SU-DHL-6 (cell line): ENCODE measurements around the gene CELA2B.

ENCODE experiments used
- EZH2phosphoT487 ChIP-seq: fragments of 200-600 bp; sonication (generic), shearing (Covaris generic); conservative IDR thresholded peaks from 2 replicates; pipeline ENCODE4 v1.6.1; 2018; ENCODE audit warnings: mild to moderate bottlenecking, antibody characterized with exemption, low read length, moderate library complexity, mixed read lengths
- TF ChIP-seq, protein P1 (sequence below): fragments of 200-600 bp; sonication (generic); IDR thresholded peaks from one replicate; pipeline ENCODE4 v1.5.1; 2017; ENCODE audit warnings: antibody characterized with exemption, mild to moderate bottlenecking, low read length, moderate library complexity; ENCODE audit not compliant: insufficient read depth, poor library complexity, severe bottlenecking

DNA sequence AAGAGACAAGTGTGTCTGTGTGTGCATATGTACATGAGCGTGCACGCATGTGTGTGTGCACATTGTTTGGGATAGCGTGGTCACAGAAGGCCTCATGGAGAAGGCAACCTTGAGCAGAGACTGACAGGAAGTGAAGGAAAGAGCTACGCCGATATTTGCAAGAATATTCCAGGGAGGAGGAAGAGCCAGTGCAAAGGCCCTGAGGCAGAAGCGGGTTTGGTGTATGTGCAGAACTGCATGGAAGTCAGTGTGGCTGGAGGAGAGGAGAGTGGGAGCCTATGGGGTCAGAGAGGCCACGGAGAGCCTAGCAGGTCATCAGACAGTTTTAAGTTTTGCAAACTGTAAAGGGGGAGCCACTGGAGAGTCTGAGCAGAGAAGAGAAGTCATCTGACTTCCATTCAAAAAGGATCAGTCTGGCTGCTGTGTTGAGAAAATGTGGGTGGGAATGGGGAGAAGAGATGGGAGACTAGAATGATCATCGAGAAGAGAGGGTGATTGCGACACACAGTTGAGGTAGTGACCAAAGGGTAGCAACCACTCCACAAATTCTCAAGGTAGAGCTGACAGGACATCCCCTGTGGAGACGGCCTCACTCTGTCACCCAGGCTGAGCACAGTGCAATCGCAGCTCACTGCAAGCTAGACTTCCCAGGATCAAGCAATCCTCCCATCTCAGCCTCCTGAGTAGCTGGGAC is 3.9 kb downstream of the CELA2B start:
- TF ChIP-seq, protein P1, sequence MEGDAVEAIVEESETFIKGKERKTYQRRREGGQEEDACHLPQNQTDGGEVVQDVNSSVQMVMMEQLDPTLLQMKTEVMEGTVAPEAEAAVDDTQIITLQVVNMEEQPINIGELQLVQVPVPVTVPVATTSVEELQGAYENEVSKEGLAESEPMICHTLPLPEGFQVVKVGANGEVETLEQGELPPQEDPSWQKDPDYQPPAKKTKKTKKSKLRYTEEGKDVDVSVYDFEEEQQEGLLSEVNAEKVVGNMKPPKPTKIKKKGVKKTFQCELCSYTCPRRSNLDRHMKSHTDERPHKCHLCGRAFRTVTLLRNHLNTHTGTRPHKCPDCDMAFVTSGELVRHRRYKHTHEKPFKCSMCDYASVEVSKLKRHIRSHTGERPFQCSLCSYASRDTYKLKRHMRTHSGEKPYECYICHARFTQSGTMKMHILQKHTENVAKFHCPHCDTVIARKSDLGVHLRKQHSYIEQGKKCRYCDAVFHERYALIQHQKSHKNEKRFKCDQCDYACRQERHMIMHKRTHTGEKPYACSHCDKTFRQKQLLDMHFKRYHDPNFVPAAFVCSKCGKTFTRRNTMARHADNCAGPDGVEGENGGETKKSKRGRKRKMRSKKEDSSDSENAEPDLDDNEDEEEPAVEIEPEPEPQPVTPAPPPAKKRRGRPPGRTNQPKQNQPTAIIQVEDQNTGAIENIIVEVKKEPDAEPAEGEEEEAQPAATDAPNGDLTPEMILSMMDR: no peak
- TF ChIP-seq EZH2phosphoT487: no peak
